Peyer's patch (tissue), 4 donors: ENCODE results near the gene CLDN8.

ENCODE experiments used
- POLR2A ChIP-seq, 2 donors: fragments of 450-650 bp; IDR thresholded peaks; one replicate each; pipeline ENCODE4 v1.5.1; 2017; ENCODE audit warnings: antibody characterized with exemption in 2 of 2, mild to moderate bottlenecking in 2 of 2, moderate library complexity in 2 of 2
- TF ChIP-seq, protein P1 (sequence below), 6 experiments: fragments of 450-650 bp in 4 of 6; fragments of 200-600 bp in 2 of 6; sonication (generic) in 1 of 6; IDR thresholded peaks; one replicate each; pipeline ENCODE4 v1.5.1; 2017 to 2019; ENCODE audit warnings: antibody characterized with exemption in 6 of 6, mild to moderate bottlenecking in 3 of 6, moderate library complexity in 1 of 6

DNA sequence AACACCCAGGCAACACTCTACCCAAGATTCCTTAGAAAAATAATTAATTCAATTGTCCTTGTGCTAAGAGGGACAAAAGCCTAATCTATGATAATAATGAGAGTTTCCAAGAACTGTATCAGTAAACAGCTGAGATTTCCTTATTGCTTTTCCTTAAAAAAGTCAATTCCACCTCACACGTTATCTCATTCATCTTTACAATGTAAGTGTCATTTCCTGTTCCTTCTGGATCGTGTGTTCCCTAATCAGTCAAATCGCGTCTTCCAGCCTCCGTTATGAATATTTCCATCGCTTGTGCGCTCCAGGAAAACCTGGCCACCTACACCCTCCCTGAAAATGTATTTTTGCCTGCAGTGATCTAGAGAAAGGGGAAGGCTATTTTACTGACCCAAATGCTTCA, 25.3 kb downstream of the CLDN8 start:
- TF ChIP-seq, protein P1, sequence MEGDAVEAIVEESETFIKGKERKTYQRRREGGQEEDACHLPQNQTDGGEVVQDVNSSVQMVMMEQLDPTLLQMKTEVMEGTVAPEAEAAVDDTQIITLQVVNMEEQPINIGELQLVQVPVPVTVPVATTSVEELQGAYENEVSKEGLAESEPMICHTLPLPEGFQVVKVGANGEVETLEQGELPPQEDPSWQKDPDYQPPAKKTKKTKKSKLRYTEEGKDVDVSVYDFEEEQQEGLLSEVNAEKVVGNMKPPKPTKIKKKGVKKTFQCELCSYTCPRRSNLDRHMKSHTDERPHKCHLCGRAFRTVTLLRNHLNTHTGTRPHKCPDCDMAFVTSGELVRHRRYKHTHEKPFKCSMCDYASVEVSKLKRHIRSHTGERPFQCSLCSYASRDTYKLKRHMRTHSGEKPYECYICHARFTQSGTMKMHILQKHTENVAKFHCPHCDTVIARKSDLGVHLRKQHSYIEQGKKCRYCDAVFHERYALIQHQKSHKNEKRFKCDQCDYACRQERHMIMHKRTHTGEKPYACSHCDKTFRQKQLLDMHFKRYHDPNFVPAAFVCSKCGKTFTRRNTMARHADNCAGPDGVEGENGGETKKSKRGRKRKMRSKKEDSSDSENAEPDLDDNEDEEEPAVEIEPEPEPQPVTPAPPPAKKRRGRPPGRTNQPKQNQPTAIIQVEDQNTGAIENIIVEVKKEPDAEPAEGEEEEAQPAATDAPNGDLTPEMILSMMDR (IDR thresholded peaks at IDR 0.05) = no peak
- no peak for TF ChIP-seq POLR2A (IDR thresholded peaks at IDR 0.05)
